GM12878 (cell line): Measurements from ENCODE around the gene PAIP2.

Experiments
- CTCF ChIP-seq, 3 experiments: IDR thresholded peaks in 2 of 3; conservative IDR thresholded peaks in 1 of 3; 2 replicates each; pipeline ENCODE4 v1.5.1; 2011; ENCODE audit warnings: low read depth in 3 of 3, low read length in 3 of 3, mild to moderate bottlenecking in 3 of 3, control low read depth in 2 of 3, moderate library complexity in 2 of 3, inconsistent platforms in 1 of 3, mixed read lengths in 1 of 3; ENCODE audit not compliant: control insufficient read depth in 2 of 3, insufficient read depth in 1 of 3; ENCODE audit errors: extremely low read depth in 1 of 3
- EZH2 ChIP-seq: IDR thresholded peaks from 2 replicates; pipeline ENCODE4 v1.6.1; 2012; ENCODE audit warnings: low read depth, mild to moderate bottlenecking, control low read depth, inconsistent platforms, low read length, borderline replicate concordance; ENCODE audit not compliant: control insufficient read depth
- FOXM1 ChIP-seq: IDR thresholded peaks from 2 replicates; pipeline ENCODE4 v1.6.1; 2012; ENCODE audit warnings: low read depth, mild to moderate bottlenecking, inconsistent platforms, low read length, moderate library complexity
- PML ChIP-seq: IDR thresholded peaks from 2 replicates; pipeline ENCODE4 v1.6.1; 2012; ENCODE audit warnings: low read length, inconsistent platforms
- POLR2A ChIP-seq: IDR thresholded peaks from 2 replicates; pipeline ENCODE4 v1.6.1; 2011; ENCODE audit warnings: low read depth, mild to moderate bottlenecking, low read length
- POLR2AphosphoS5 ChIP-seq: IDR thresholded peaks from 2 replicates; pipeline ENCODE4 v1.6.1; 2011; ENCODE audit warnings: mild to moderate bottlenecking, low read length, inconsistent platforms
- SP1 ChIP-seq: IDR thresholded peaks from one replicate; pipeline ENCODE4 v1.6.1; 2011; ENCODE audit warnings: low read depth, low read length
- TF ChIP-seq, protein P1 (sequence below): IDR thresholded peaks from 2 replicates; pipeline ENCODE4 v1.6.1; 2011; ENCODE audit warnings: low read depth, low read length, improper control_type of control experiment, borderline replicate concordance

GRCh38 chr5:139296862-139297326 lies 44.8 kb upstream of the PAIP2 start:
- no peak for TF ChIP-seq POLR2A
- no peak for TF ChIP-seq CTCF (IDR thresholded peaks at IDR 0.05 in 2 of 3, conservative IDR thresholded peaks at IDR 0.05 in 1 of 3; ENCODE audit: control insufficient read depth in 2 of 3, extremely low read depth in 1 of 3, insufficient read depth in 1 of 3, low read depth in 3 of 3, low read length in 3 of 3)
- no peak for TF ChIP-seq PML
- no peak for TF ChIP-seq FOXM1
- TF ChIP-seq, protein P1, sequence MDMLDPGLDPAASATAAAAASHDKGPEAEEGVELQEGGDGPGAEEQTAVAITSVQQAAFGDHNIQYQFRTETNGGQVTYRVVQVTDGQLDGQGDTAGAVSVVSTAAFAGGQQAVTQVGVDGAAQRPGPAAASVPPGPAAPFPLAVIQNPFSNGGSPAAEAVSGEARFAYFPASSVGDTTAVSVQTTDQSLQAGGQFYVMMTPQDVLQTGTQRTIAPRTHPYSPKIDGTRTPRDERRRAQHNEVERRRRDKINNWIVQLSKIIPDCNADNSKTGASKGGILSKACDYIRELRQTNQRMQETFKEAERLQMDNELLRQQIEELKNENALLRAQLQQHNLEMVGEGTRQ, result no peak
- TF ChIP-seq EZH2, result no peak
- no peak for TF ChIP-seq SP1
- peak; percentile 42; the same call in 1 of the 2 replicates for TF ChIP-seq POLR2AphosphoS5
